Tibial nerve (tissue), 4 donors: ENCODE results near the gene DQX1. TPM values are rescaled to one million over a fixed set of nuclear protein-coding genes. Genes with fewer than 3 reads are reported as not detected.

Experiments
- DNase-seq, 2 donors: peaks; one replicate each; pipeline ENCODE4 v3.0.0-alpha.2; 2019; ENCODE audit warnings: low spot score in 2 of 2
- H3K27ac ChIP-seq, 4 donors: fragments of 200-600 bp; sonication (generic) in 3 of 4; one replicate each; pipeline ENCODE4 v1.5.1; 2017 to 2019; ENCODE audit warnings: mild to moderate bottlenecking in 1 of 4
- H3K27me3 ChIP-seq, 2 donors: fragments of 200-600 bp; sonication (generic) in 1 of 2; one replicate each; pipeline versions ENCODE4 v1.5.1 to v1.6.0; 2017 to 2019
- H3K36me3 ChIP-seq, 3 donors: fragments of 200-600 bp; sonication (generic); one replicate each; pipeline ENCODE4 v1.5.1; 2018 to 2019
- H3K4me1 ChIP-seq, 4 donors: fragments of 200-600 bp; sonication (generic) in 3 of 4; one replicate each; pipeline ENCODE4 v1.5.1; 2017 to 2019
- H3K4me3 ChIP-seq, 4 donors: fragments of 200-600 bp; sonication (generic) in 3 of 4; one replicate each; pipeline ENCODE4 v1.5.1; 2017 to 2019; ENCODE audit warnings: mild to moderate bottlenecking in 1 of 4, moderate library complexity in 1 of 4
- H3K9me3 ChIP-seq, 4 donors: fragments of 200-600 bp; sonication (generic) in 3 of 4; one replicate each; pipeline ENCODE4 v1.5.1; 2017 to 2019
- CTCF ChIP-seq, 5 experiments: fragments of 200-600 bp in 3 of 5; fragments of 450-650 bp in 2 of 5; sonication (generic) in 3 of 5; IDR thresholded peaks; one replicate each; pipeline ENCODE4 v1.5.1; 2016 to 2019; ENCODE audit warnings: antibody characterized with exemption in 5 of 5, mild to moderate bottlenecking in 3 of 5, moderate library complexity in 2 of 5
- EP300 ChIP-seq, 2 donors: sonication (generic); formaldehyde crosslinking; IDR thresholded peaks; one replicate each; pipeline ENCODE4 v1.6.1; 2017; ENCODE audit warnings: antibody characterized with exemption in 2 of 2, mild to moderate bottlenecking in 1 of 2
- POLR2A ChIP-seq, 2 donors: fragments of 450-650 bp; IDR thresholded peaks; one replicate each; pipeline ENCODE4 v1.6.1; 2017; ENCODE audit warnings: antibody characterized with exemption in 2 of 2, mild to moderate bottlenecking in 2 of 2, moderate library complexity in 2 of 2
- WGBS, 2 donors: methylation state at CpG; one replicate each; pipeline ENCODE4 v1.1.5; 2018; 5-methylcytosine and 5-hydroxymethylcytosine counted together
- total RNA-seq, 4 donors: library from RNA; depleted of rRNA; stranded (reverse); fragments of >200 nt; gene quantifications; one replicate each; pipeline ENCODE4 v1.1.0, GENCODE V29; 2016

The DQX1 gene
- total RNA-seq, 4 donors from 2014 or later: 6.9 TPM; not detected in 3

- TF ChIP-seq EP300 (IDR thresholded peaks at IDR 0.05) (no peak), CTCF (IDR thresholded peaks at IDR 0.05) (no peak), POLR2A (IDR thresholded peaks at IDR 0.05) (no peak)
- WGBS, 2 donors: 3 to 4% methylated on average over 44 to 57 of the region's 58 CpGs
- Histone ChIP-seq H3K9me3 (no peaks in the 10 kb centered on the region), H3K27ac (peak overlapping the region; percentile 89 to 98 (median 96)), H3K36me3 (peaks cover 0 to 15% (median 0%) of the 10 kb centered on the region in 3 donors), H3K27me3 (no peaks in the 10 kb centered on the region), H3K4me1 (peaks cover 0 to 46% (median 10%) of the 10 kb centered on the region in 4 donors), H3K4me3 (peak overlapping the region; percentile 72 to 95 (median 79))
- no peak for DNase-seq
These were observed 28.9 kb upstream of the DQX1 start for GRCh38 chr2:74554820-74555531.

- Histone ChIP-seq H3K4me1 (peaks cover 0 to 54% (median 15%) of the 10 kb centered on the region in 4 donors), H3K9me3 (no peaks in the 10 kb centered on the region), H3K4me3 (peak within 1 kb of the TSS; percentile 72 to 95 (median 79)), H3K27me3 (no peaks in the 10 kb centered on the region), H3K27ac (peak within 1 kb of the TSS; percentile 89 to 98 (median 96)), H3K36me3 (peaks cover 0 to 15% (median 0%) of the 10 kb centered on the region in 3 donors)
- peak; percentile 73 to 81 for DNase-seq
- TF ChIP-seq POLR2A (IDR thresholded peaks at IDR 0.05) (peak in 1 of 2 donors; percentile 51), CTCF (IDR thresholded peaks at IDR 0.05) (peak in 2 of 5 experiments; percentile 20 to 32), EP300 (IDR thresholded peaks at IDR 0.05) (peak in 1 of 2 donors; percentile 43)
- WGBS, 2 donors: 1% methylated on average over 18 to 43 of the region's 73 CpGs
These were observed 28.1 kb upstream of the DQX1 start, which contains the start of the genes DOK1 and LOXL3 for GRCh38 chr2:74553892-74554819. Gene DOK1 (plus strand): TSS chr2:74554720. CDS start chr2:74554755, 35 bp downstream. Gene LOXL3 (minus strand): TSS chr2:74553942. CDS start chr2:74552634, 1,308 bp downstream.

GRCh38 chr2:74552914-74553811, 27.1 kb upstream of the DQX1 start:
- TF ChIP-seq POLR2A (IDR thresholded peaks at IDR 0.05) (no peak), CTCF (IDR thresholded peaks at IDR 0.05) (no peak), EP300 (IDR thresholded peaks at IDR 0.05) (no peak)
- Histone ChIP-seq H3K27ac (peak overlapping the region; percentile 89 to 98 (median 96)), H3K9me3 (no peaks in the 10 kb centered on the region), H3K4me1 (peaks cover 0 to 62% (median 20%) of the 10 kb centered on the region in 4 donors), H3K4me3 (peak overlapping the region; percentile 72 to 95 (median 79)), H3K36me3 (peaks cover 0 to 15% (median 0%) of the 10 kb centered on the region in 3 donors), H3K27me3 (no peaks in the 10 kb centered on the region)
- WGBS, 2 donors: 30 to 36% methylated on average over 25 to 26 of the region's 27 CpGs
- no peak for DNase-seq

GRCh38 chr2:74551942-74552913, 26.2 kb upstream of the DQX1 start:
- Histone ChIP-seq H3K27ac (peak overlapping the region in 3 of 4 donors; percentile 42 to 98 (median 97)), H3K4me3 (no peak overlapping the region), H3K27me3 (no peaks in the 10 kb centered on the region), H3K4me1 (peaks cover 0 to 63% (median 20%) of the 10 kb centered on the region in 4 donors), H3K9me3 (no peaks in the 10 kb centered on the region), H3K36me3 (peaks cover 0 to 15% (median 0%) of the 10 kb centered on the region in 3 donors)
- WGBS, 2 donors: 51 to 64% methylated on average over 21 of the region's 21 CpGs
- TF ChIP-seq CTCF (IDR thresholded peaks at IDR 0.05) (no peak), POLR2A (IDR thresholded peaks at IDR 0.05) (no peak), EP300 (IDR thresholded peaks at IDR 0.05) (no peak)
- DNase-seq: no peak
